ENCODE measurements around the gene FNBP1.

The FNBP1 gene

GRCh38 chr9:129923589-129923988 lies 119.4 kb downstream of the FNBP1 start:
- DNase-seq (ENCODE audit: low read depth), result no peak
- no peak overlapping the region for H3K4me3 ChIP-seq (ENCODE audit: low read length)
- TF ChIP-seq CTCF (conservative IDR thresholded peaks at IDR 0.05; ENCODE audit: low read depth, low read length), result no peak

GRCh38 chr9:129921905-129922304 lies 121.1 kb downstream of the FNBP1 start:
- no peak for TF ChIP-seq CTCF (conservative IDR thresholded peaks at IDR 0.05; ENCODE audit: low read depth, low read length)

GRCh38 chr9:129919841-129920240 lies 123.1 kb downstream of the FNBP1 start:
- no peak for DNase-seq (ENCODE audit: low read depth)
- no peak for TF ChIP-seq CTCF (conservative IDR thresholded peaks at IDR 0.05; ENCODE audit: low read depth, low read length)
- no peak overlapping the region for H3K4me3 ChIP-seq (ENCODE audit: low read length)

More at GRCh38 chr9:129921905-129922304, 121.1 kb downstream of the FNBP1 start:
- DNase-seq (ENCODE audit: low read depth), result no peak
- no peak overlapping the region for H3K4me3 ChIP-seq (ENCODE audit: low read length)

GRCh38 chr9:129919277-129919676 lies 123.7 kb downstream of the FNBP1 start:
- no peak for DNase-seq (ENCODE audit: low read depth)
- TF ChIP-seq CTCF (conservative IDR thresholded peaks at IDR 0.05; ENCODE audit: low read depth, low read length), result no peak
- no peak overlapping the region for H3K4me3 ChIP-seq (ENCODE audit: low read length)

- TF ChIP-seq CTCF (conservative IDR thresholded peaks at IDR 0.05; ENCODE audit: low read depth, low read length), result no peak
- no peak overlapping the region for H3K4me3 ChIP-seq (ENCODE audit: low read length)
- DNase-seq (ENCODE audit: low read depth), result no peak
Measured at GRCh38 chr9:129918296-129918950, 124.6 kb downstream of the FNBP1 start.

GRCh38 chr9:129916707-129917106 lies 126.3 kb downstream of the FNBP1 start:
- no peak for TF ChIP-seq CTCF (conservative IDR thresholded peaks at IDR 0.05; ENCODE audit: low read depth, low read length)
- no peak for DNase-seq (ENCODE audit: low read depth)
- no peak overlapping the region for H3K4me3 ChIP-seq (ENCODE audit: low read length)

- no peak overlapping the region for H3K4me3 ChIP-seq (ENCODE audit: low read length)
- no peak for TF ChIP-seq CTCF (conservative IDR thresholded peaks at IDR 0.05; ENCODE audit: low read depth, low read length)
- DNase-seq (ENCODE audit: low read depth), result no peak
Measured at GRCh38 chr9:129914051-129914450, 128.9 kb downstream of the FNBP1 start.
